Pons (tissue), 1 donor: ENCODE results near the gene SASH3.

Experiments used
- DNase-seq: peaks from one replicate; pipeline ENCODE4 v3.0.0-alpha.2; 2016; ENCODE audit warnings: low spot score

SASH3 gene

GRCh38 chrX:129783291-129783713, 3.6 kb downstream of the SASH3 start:
- no peak for DNase-seq

- no peak for DNase-seq
Observed at GRCh38 chrX:129784371-129784770, 4.6 kb downstream of the SASH3 start.

GRCh38 chrX:129785160-129785947, 5.6 kb downstream of the SASH3 start:
- no peak for DNase-seq

GRCh38 chrX:129786210-129786651, 6.5 kb downstream of the SASH3 start:
- peak; percentile 40 for DNase-seq

- DNase-seq = no peak
Observed at GRCh38 chrX:129787336-129788055, 7.7 kb downstream of the SASH3 start.

- no peak for DNase-seq
Observed at GRCh38 chrX:129788527-129788926, 8.8 kb downstream of the SASH3 start.

- DNase-seq = no peak
Observed at GRCh38 chrX:129790146-129790545, 10.4 kb downstream of the SASH3 start.

GRCh38 chrX:129790808-129791207, 11.1 kb downstream of the SASH3 start:
- no peak for DNase-seq

GRCh38 chrX:129791336-129791735, 11.6 kb downstream of the SASH3 start:
- no peak for DNase-seq

GRCh38 chrX:129791961-129792570, 12.3 kb downstream of the SASH3 start:
- no peak for DNase-seq

- DNase-seq = no peak
Observed at GRCh38 chrX:129792586-129793291, 13.0 kb downstream of the SASH3 start.

GRCh38 chrX:129793604-129794191, 13.9 kb downstream of the SASH3 start:
- DNase-seq = no peak

GRCh38 chrX:129795584-129795983, 15.8 kb downstream of the SASH3 start:
- DNase-seq = no peak

GRCh38 chrX:129797251-129797906, 17.6 kb downstream of the SASH3 start:
- no peak for DNase-seq

- no peak for DNase-seq
Observed at GRCh38 chrX:129798456-129798855, 18.7 kb downstream of the SASH3 start.

- no peak for DNase-seq
Observed at GRCh38 chrX:129798888-129799287, 19.1 kb downstream of the SASH3 start.

GRCh38 chrX:129800186-129800585, 20.4 kb downstream of the SASH3 start:
- DNase-seq = no peak

GRCh38 chrX:129802863-129803262, 23.1 kb downstream of the SASH3 start:
- no peak for DNase-seq

- no peak for DNase-seq
Observed at GRCh38 chrX:129804806-129805205, 25.1 kb downstream of the SASH3 start.

GRCh38 chrX:129808158-129808828, 28.5 kb downstream of the SASH3 start:
- DNase-seq = no peak
